Colonic mucosa (tissue), 4 donors: ENCODE measurements around the gene SRXN1. TPM values are rescaled to one million over a fixed set of nuclear protein-coding genes. Genes with fewer than 3 reads are reported as not detected.

Experiments
- DNase-seq: peaks from one replicate; pipeline ENCODE4 v3.0.0-alpha.2; 2020
- H3K27ac ChIP-seq: fragments of 200-600 bp; one replicate; pipeline ENCODE4 v1.8.0; 2021
- H3K27me3 ChIP-seq: fragments of 200-600 bp; one replicate; pipeline ENCODE4 v1.8.0; 2021
- H3K36me3 ChIP-seq: fragments of 200-600 bp; one replicate; pipeline ENCODE4 v1.8.0; 2021
- H3K4me1 ChIP-seq: fragments of 200-600 bp; one replicate; pipeline ENCODE4 v1.8.0; 2021; ENCODE audit warnings: mild to moderate bottlenecking
- H3K4me3 ChIP-seq: fragments of 200-600 bp; one replicate; pipeline ENCODE4 v1.8.0; 2021
- H3K9ac ChIP-seq, 2 donors: one replicate each; pipeline ENCODE4 v1.7.0; 2013; ENCODE audit warnings: control low read depth in 2 of 2, low read depth in 2 of 2, low read length in 2 of 2
- H3K9me3 ChIP-seq: fragments of 200-600 bp; one replicate; pipeline ENCODE4 v1.8.0; 2021
- intact Hi-C: fragments of 100-400 bp; cut with DNase I; formaldehyde crosslinking; loops from one replicate; pipeline ENCODE4 v1.14.1; 2022
- total RNA-seq, 2 donors: library from RNA; stranded (reverse); fragmentation: NEBNext Ultra II Directional in 1 of 2; extraction: Animal tissue kit (Norgen Biotek cat#: 25700) in 1 of 2; gene quantifications; one replicate each; pipeline ENCODE4 v1.2.1, GENCODE V29; 2021
- TF ChIP-seq, protein P1 (sequence below): fragments of 200-600 bp; IDR thresholded peaks from one replicate; pipeline ENCODE4 v1.8.0; 2022; ENCODE audit warnings: antibody characterized with exemption, mild to moderate bottlenecking
- donor health status: healthy.
- donor health status: DM: no; HTN: no; CAD: no.
- donor health status: DM: no; HTN: no; CAD: no.

SRXN1 gene
- total RNA-seq, 2 donors from 2014 or later, result 20.8 to 25.3 TPM

DNA sequence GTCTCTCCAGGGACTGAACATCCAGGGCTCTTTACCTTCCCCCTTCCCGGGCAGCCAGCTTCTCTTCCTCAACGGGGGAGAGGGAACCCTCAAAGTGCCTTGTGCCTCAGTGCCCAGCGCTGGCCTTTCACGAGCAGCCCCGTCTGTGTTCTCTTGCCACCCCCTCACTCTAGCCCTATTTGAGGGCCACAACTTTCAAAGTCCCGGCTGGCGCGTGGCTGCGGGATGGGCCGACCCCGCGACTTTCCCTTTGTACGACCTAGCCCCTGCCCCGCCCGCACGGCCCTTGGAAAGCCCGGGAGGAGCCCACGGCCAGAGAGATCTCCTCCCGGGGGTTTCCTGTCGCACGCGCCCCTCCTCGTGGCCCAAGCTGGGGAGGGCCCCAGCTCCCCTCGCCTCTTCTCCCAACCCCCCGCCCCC lies 22.0 kb upstream of the SRXN1 start:
- Histone ChIP-seq H3K27me3 (peaks cover 34% of the 10 kb centered on the region), H3K9ac (no peak overlapping the region), H3K36me3 (no peaks in the 10 kb centered on the region), H3K9me3 (no peaks in the 10 kb centered on the region), H3K4me1 (no peaks in the 10 kb centered on the region), H3K4me3 (no peak overlapping the region), H3K27ac (no peak overlapping the region)
- intact Hi-C loops, result no loop called here
- no peak for DNase-seq
- TF ChIP-seq, protein P1, sequence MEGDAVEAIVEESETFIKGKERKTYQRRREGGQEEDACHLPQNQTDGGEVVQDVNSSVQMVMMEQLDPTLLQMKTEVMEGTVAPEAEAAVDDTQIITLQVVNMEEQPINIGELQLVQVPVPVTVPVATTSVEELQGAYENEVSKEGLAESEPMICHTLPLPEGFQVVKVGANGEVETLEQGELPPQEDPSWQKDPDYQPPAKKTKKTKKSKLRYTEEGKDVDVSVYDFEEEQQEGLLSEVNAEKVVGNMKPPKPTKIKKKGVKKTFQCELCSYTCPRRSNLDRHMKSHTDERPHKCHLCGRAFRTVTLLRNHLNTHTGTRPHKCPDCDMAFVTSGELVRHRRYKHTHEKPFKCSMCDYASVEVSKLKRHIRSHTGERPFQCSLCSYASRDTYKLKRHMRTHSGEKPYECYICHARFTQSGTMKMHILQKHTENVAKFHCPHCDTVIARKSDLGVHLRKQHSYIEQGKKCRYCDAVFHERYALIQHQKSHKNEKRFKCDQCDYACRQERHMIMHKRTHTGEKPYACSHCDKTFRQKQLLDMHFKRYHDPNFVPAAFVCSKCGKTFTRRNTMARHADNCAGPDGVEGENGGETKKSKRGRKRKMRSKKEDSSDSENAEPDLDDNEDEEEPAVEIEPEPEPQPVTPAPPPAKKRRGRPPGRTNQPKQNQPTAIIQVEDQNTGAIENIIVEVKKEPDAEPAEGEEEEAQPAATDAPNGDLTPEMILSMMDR, result no peak

DNA sequence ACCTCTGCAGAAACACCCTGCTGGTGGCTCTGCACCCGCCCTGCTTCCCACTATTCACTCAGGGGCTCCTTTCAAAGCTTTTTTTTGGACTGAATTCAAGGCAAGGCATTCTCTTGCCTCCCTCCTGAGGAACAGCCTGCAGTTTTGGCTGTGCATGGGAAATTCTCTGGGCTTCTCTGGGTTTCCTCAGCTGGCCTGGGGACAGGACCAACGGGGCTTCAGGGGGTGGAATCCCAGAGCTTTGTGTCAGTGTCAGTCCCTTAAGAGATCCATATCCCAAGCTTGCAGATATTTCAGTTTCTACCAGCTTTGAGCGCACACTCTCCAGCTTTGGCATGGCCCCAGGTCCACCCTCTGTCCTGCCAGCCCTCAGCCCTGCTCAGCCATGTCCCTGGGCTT lies 20.6 kb upstream of the SRXN1 start:
- Histone ChIP-seq H3K9ac (no peak overlapping the region), H3K4me1 (no peaks in the 10 kb centered on the region), H3K4me3 (no peak overlapping the region), H3K9me3 (no peaks in the 10 kb centered on the region), H3K36me3 (no peaks in the 10 kb centered on the region), H3K27ac (no peak overlapping the region), H3K27me3 (peaks cover 34% of the 10 kb centered on the region)
- TF ChIP-seq, protein P1, result no peak
- DNase-seq, result no peak
- intact Hi-C loops, result no loop called here

DNA sequence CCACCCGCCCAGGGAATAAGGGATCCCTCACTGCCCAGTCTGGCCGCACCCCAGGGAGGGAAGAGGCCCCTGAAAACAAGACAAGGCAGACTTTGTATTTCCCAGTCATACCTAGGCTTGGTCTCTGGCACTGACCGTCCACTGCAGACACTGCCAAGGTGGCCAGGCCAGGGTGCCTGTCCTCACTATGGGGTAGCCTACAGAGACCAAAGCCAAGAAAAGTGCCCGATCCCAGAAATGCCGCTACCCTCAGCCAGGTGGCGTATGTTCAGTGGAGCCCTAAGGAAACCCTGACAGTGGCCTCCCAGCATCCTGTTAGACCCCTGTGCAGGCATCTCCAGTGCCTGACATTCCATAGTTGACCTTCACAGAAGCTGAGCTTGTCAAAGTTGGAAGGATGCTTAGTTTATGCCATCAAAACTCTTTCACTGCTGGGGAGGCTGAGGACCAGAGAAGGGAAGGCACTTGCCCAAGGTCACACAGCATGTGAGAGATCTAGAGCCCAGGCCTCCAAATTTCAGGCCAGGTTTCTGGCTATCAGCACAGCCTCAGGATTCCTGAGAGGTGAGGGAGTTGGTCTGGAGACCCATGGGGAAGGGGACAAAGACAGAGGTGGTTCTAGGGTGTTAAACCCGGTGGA lies 20.1 kb upstream of the SRXN1 start:
- no peak for DNase-seq
- TF ChIP-seq, protein P1, result no peak
- peaks cover 34% of the 10 kb centered on the region for H3K27me3 ChIP-seq

DNA sequence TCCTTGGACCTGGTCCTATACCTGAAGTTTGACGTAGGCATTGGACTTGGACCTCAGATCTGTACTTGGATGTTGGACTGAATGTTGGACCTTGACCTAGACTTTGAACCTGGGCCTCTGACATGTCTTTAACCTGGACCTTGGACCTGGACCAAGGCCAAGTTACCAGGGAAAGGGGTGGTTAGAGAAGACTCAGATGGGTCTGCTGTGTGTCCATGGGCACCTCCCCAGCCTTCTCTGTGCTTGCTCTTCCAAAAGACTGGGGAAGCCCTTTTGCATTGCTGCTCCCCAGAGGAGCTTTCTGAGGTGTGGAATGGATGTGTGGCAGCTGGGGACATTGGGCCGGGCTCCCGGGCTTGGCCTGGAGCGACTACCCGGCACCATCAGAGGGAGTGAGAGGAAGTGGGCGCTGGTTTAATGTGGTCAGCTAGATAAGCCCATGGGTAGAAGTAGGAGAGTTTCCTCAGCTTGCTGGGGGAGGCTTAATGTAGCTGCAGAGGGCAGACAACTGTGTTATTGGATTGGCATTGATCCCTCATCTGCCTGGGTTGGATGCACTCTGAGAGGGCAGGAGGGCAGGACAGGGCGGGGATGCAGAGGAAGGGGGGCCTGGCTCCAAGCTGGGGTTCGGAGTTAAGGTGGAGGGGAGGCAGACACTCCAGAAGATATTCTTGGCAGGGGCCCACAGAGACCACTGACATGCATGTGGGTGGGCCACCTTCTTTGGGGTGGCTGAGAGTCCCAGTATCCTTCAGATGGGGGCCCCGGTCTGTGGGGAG lies 18.4 kb upstream of the SRXN1 start:
- intact Hi-C loops, result no loop called here
- TF ChIP-seq, protein P1, result no peak
- H3K9ac ChIP-seq, result no peak overlapping the region
- H3K36me3 ChIP-seq, result no peaks in the 10 kb centered on the region
- H3K4me3 ChIP-seq, result no peak overlapping the region
- DNase-seq, result no peak
- H3K4me1 ChIP-seq, result no peaks in the 10 kb centered on the region
- no peak overlapping the region for H3K27ac ChIP-seq
- H3K27me3 ChIP-seq, result peaks cover 30% of the 10 kb centered on the region
- no peaks in the 10 kb centered on the region for H3K9me3 ChIP-seq

More for the DNA sequence above, 20.1 kb upstream of the SRXN1 start:
- Histone ChIP-seq H3K4me3 (no peak overlapping the region), H3K9ac (no peak overlapping the region), H3K9me3 (no peaks in the 10 kb centered on the region), H3K4me1 (no peaks in the 10 kb centered on the region), H3K36me3 (no peaks in the 10 kb centered on the region), H3K27ac (no peak overlapping the region)
- intact Hi-C loops, result no loop called here

DNA sequence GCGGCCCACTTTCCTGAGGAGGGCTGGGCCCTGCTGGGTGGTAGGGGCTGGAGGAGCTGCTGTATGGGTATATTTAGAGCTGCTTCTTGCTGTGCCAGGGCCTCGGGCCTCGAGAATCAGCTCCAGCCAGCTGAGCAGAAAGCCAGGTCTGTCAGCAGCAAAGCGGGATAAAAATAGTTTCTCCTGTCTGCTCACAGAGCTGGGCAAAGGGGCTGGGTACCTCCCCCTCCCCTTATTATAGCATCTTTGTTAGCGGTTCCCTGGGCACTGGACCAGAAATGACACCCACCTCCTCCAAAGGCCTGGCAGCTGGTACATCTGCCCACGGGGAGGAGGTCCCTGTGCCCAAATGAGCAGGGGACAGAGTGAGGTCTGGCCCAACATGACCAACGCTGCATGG lies 16.6 kb upstream of the SRXN1 start:
- DNase-seq, result no peak
- Histone ChIP-seq H3K36me3 (no peaks in the 10 kb centered on the region), H3K4me1 (no peaks in the 10 kb centered on the region), H3K27ac (no peak overlapping the region), H3K9ac (no peak overlapping the region), H3K9me3 (no peaks in the 10 kb centered on the region), H3K4me3 (no peak overlapping the region), H3K27me3 (peaks cover 27% of the 10 kb centered on the region)
- intact Hi-C loops, result loop anchor here (5.0 kb wide), 1 partner anchor 112 kb away; no protein-coding TSS in a partner anchor
- TF ChIP-seq, protein P1, result no peak
